Measurements from ENCODE around the gene PCSK5. TPM values are rescaled to one million over a fixed set of nuclear protein-coding genes. Genes with fewer than 3 reads are reported as not detected.

The PCSK5 gene
- total and polyA plus RNA-seq, 2 donors (not counting 3 experiments of a cell fraction or from before 2014, with no cell fraction given) = 2.6 to 4.8 TPM

DNA sequence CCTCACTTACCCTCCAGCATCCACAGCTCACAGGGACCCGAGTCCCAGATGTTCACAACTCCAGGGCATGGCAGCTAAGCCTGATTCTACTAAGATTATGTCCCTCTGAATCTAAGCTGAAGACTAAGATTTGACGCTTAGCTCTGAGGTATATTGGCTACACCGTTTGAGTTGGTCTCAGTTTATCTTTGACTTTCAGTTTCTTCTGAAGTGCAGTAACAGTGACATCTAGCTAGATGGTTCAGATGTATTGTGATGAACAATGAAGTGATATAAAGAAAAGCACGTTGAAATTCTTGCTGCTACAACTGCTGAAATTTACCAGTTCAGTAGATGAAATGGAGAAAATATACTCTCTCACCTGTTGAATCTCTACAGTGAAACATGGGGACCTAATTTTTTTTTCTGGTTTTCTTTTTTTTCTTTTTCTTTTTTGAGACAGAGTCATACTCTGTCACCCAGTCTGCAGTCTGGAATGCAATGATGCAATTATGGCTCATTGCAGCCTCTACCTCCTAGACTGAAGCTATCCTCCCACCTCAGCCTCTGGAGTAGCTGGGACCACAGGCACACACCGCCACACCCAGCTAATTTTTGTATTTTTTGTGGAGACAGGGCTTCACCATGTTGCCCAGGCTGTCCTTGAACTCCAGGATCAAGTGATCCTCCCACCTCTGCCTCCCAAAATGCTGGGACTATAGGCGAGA lies 488.0 kb downstream of the PCSK5 start:
- H2AFZ ChIP-seq (ENCODE audit: low read depth, low read length) = no peak overlapping the region
- POLR2A ChIA-PET = no interaction called here
- dilution Hi-C loops (cut with MboI; ENCODE audit: extremely low pct_ligation_motif_present, low sequenced_read_pairs) = no loop called here
- H3K4me3 ChIP-seq (replicated peaks in 1 of 3; ENCODE audit: insufficient read depth in 1 of 3, low read depth in 1 of 3, low read length in 3 of 3) = no peak overlapping the region
- H3K4me2 ChIP-seq (ENCODE audit: insufficient read depth, low read length) = no peak overlapping the region
- CTCF ChIA-PET = interaction anchor here (1.1 to 1.5 kb wide), 3 partner anchors 10 to 16 kb away, joined by 3 to 4 read pairs (median 3); partner anchors contain the start of gene RFK
- no peaks in the 10 kb centered on the region for H3K9me3 ChIP-seq (replicated peaks; ENCODE audit: control insufficient read depth, insufficient read depth, low read length)
- no peaks in the 10 kb centered on the region for H3K27me3 ChIP-seq (ENCODE audit: control insufficient read depth in 2 of 2, insufficient read depth in 2 of 2, low read length in 2 of 2)
- H3K9ac ChIP-seq (replicated peaks; ENCODE audit: extremely low read depth, insufficient read depth, low read length) = no peak overlapping the region
- H3K79me2 ChIP-seq (ENCODE audit: control insufficient read depth, insufficient read depth, low read length) = no peaks in the 10 kb centered on the region
- H3K4me1 ChIP-seq (ENCODE audit: control insufficient read depth, extremely low read depth, insufficient read depth, low read length) = peaks cover 15% of the 10 kb centered on the region
- DNase-seq (ENCODE audit: low read depth, low spot score) (no peak), FAIRE-seq (no peak)
- no TSS peak for BruUV-seq (replicated peaks)
- TF ChIP-seq, protein P1, sequence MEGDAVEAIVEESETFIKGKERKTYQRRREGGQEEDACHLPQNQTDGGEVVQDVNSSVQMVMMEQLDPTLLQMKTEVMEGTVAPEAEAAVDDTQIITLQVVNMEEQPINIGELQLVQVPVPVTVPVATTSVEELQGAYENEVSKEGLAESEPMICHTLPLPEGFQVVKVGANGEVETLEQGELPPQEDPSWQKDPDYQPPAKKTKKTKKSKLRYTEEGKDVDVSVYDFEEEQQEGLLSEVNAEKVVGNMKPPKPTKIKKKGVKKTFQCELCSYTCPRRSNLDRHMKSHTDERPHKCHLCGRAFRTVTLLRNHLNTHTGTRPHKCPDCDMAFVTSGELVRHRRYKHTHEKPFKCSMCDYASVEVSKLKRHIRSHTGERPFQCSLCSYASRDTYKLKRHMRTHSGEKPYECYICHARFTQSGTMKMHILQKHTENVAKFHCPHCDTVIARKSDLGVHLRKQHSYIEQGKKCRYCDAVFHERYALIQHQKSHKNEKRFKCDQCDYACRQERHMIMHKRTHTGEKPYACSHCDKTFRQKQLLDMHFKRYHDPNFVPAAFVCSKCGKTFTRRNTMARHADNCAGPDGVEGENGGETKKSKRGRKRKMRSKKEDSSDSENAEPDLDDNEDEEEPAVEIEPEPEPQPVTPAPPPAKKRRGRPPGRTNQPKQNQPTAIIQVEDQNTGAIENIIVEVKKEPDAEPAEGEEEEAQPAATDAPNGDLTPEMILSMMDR (IDR thresholded peaks at IDR 0.05; ENCODE audit: extremely low read depth in 1 of 2, insufficient read depth in 1 of 2, low read depth in 1 of 2, low read length in 2 of 2) = no peak
- TF ChIP-seq, protein P2, sequence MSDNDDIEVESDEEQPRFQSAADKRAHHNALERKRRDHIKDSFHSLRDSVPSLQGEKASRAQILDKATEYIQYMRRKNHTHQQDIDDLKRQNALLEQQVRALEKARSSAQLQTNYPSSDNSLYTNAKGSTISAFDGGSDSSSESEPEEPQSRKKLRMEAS (IDR thresholded peaks at IDR 0.05; ENCODE audit: insufficient read depth, insufficient read length) = no peak
- TF ChIP-seq GATA2 (IDR thresholded peaks at IDR 0.05; ENCODE audit: insufficient read depth, insufficient read length, low read depth, low read length) (no peak), FOS (IDR thresholded peaks at IDR 0.05; ENCODE audit: borderline replicate concordance, insufficient read depth, low read length) (no peak), EZH2 (IDR thresholded peaks at IDR 0.05; ENCODE audit: borderline replicate concordance, low read depth, low read length, severe bottlenecking) (no peak), JUN (IDR thresholded peaks at IDR 0.05; ENCODE audit: borderline replicate concordance, insufficient read depth, insufficient read length, low read depth) (no peak), POLR2A (IDR thresholded peaks at IDR 0.05; ENCODE audit: low read depth, low read length) (no peak), POLR2AphosphoS5 (IDR thresholded peaks at IDR 0.05; ENCODE audit: insufficient read depth, low read depth, low read length) (no peak), MYC (IDR thresholded peaks at IDR 0.05; ENCODE audit: low read depth, low read length) (no peak)
- no peak overlapping the region for H3K27ac ChIP-seq (ENCODE audit: insufficient read depth, low read depth, low read length)
- no peaks in the 10 kb centered on the region for H3K9me1 ChIP-seq (replicated peaks; ENCODE audit: control insufficient read depth, extremely low read depth, insufficient read depth, low read length)
- intact Hi-C loops (cut with micrococcal nuclease) = loop anchor here (10.0 kb wide), 1 partner anchor 164 kb away; no protein-coding TSS in a partner anchor
- H3K36me3 ChIP-seq (ENCODE audit: control insufficient read depth in 2 of 2, extremely low read depth in 1 of 2, insufficient read depth in 2 of 2, low read length in 2 of 2) = no peaks in the 10 kb centered on the region
- H4K20me1 ChIP-seq (replicated peaks; ENCODE audit: control insufficient read depth, extremely low read depth, insufficient read depth, low read length) = no peaks in the 10 kb centered on the region
